Stimulated activated CD4-positive, alpha-beta T cell treated with anti-CD3 and anti-CD28 coated beads, TNF-alpha, amount 100 ng/mL, for 24 hours (primary cell): Measurements from ENCODE around the gene RNF149.

ENCODE experiments used
- DNase-seq, 3 experiments: peaks; one replicate each; pipeline ENCODE4 v3.0.0-alpha.2; 2020; ENCODE audit warnings: low read depth in 3 of 3

RNF149 gene

GRCh38 chr2:101296371-101296770 is 12.1 kb downstream of the RNF149 start:
- DNase-seq = no peak

- no peak for DNase-seq
Observed at GRCh38 chr2:101295895-101296294, 12.6 kb downstream of the RNF149 start.

- no peak for DNase-seq
Observed at GRCh38 chr2:101294861-101295260, 13.6 kb downstream of the RNF149 start.

- DNase-seq = no peak
Observed at GRCh38 chr2:101293544-101293943, 15.0 kb downstream of the RNF149 start.

- DNase-seq = no peak
Observed at GRCh38 chr2:101291973-101292372, 16.5 kb downstream of the RNF149 start.

- DNase-seq = no peak
Observed at GRCh38 chr2:101290711-101291110, 17.8 kb downstream of the RNF149 start.

GRCh38 chr2:101287303-101287702 is 21.2 kb downstream of the RNF149 start:
- no peak for DNase-seq

GRCh38 chr2:101286684-101287083 is 21.8 kb downstream of the RNF149 start:
- DNase-seq = no peak

GRCh38 chr2:101282980-101283379 is 25.5 kb downstream of the RNF149 start:
- no peak for DNase-seq

- no peak for DNase-seq
Observed at GRCh38 chr2:101281482-101281881, 27.0 kb downstream of the RNF149 start.

GRCh38 chr2:101278925-101279324 is 29.6 kb downstream of the RNF149 start:
- DNase-seq = no peak

GRCh38 chr2:101277111-101277510 is 31.4 kb downstream of the RNF149 start:
- no peak for DNase-seq

GRCh38 chr2:101274142-101274541 is 34.4 kb downstream of the RNF149 start:
- DNase-seq = no peak

- no peak for DNase-seq
Observed at GRCh38 chr2:101273056-101273455, 35.4 kb downstream of the RNF149 start.

GRCh38 chr2:101272045-101272784 is 36.3 kb downstream of the RNF149 start:
- DNase-seq = no peak

- no peak for DNase-seq
Observed at GRCh38 chr2:101270700-101271259, 37.7 kb downstream of the RNF149 start.

GRCh38 chr2:101267671-101268656 is 40.5 kb downstream of the RNF149 start:
- no peak for DNase-seq

- DNase-seq = no peak
Observed at GRCh38 chr2:101265893-101266499, 42.5 kb downstream of the RNF149 start.

GRCh38 chr2:101264360-101264939 is 44.1 kb downstream of the RNF149 start:
- no peak for DNase-seq

- DNase-seq = no peak
Observed at GRCh38 chr2:101263377-101263800, 45.1 kb downstream of the RNF149 start.

GRCh38 chr2:101262142-101262541 is 46.4 kb downstream of the RNF149 start:
- DNase-seq = no peak

GRCh38 chr2:101258804-101259203 is 49.7 kb downstream of the RNF149 start:
- no peak for DNase-seq
